ENCODE measurements around the gene SLC25A39.
A peak's percentile ranks its signal among the peaks of the same experiment; 100 is the strongest.

Gene SLC25A39

GRCh38 chr17:44314869-44315661, 9.6 kb downstream of the SLC25A39 start:
- DNase-seq (ENCODE audit: low read depth in 1 of 2, low spot score in 1 of 2): peak in 1 of 2 donors; percentile 30

GRCh38 chr17:44314524-44314868, 10.1 kb downstream of the SLC25A39 start:
- no peak for DNase-seq (ENCODE audit: low read depth in 1 of 2, low spot score in 1 of 2)

GRCh38 chr17:44314031-44314430, 10.6 kb downstream of the SLC25A39 start:
- no peak for DNase-seq (ENCODE audit: low read depth in 1 of 2, low spot score in 1 of 2)

GRCh38 chr17:44312396-44313104, 12.1 kb downstream of the SLC25A39 start:
- DNase-seq (ENCODE audit: low read depth in 1 of 2, low spot score in 1 of 2): no peak

- DNase-seq (ENCODE audit: low read depth in 1 of 2, low spot score in 1 of 2): no peak
These were observed 13.0 kb downstream of the SLC25A39 start for GRCh38 chr17:44311562-44312181.

GRCh38 chr17:44310609-44311376, 13.8 kb downstream of the SLC25A39 start:
- DNase-seq (ENCODE audit: low read depth in 1 of 2, low spot score in 1 of 2): no peak

DNA sequence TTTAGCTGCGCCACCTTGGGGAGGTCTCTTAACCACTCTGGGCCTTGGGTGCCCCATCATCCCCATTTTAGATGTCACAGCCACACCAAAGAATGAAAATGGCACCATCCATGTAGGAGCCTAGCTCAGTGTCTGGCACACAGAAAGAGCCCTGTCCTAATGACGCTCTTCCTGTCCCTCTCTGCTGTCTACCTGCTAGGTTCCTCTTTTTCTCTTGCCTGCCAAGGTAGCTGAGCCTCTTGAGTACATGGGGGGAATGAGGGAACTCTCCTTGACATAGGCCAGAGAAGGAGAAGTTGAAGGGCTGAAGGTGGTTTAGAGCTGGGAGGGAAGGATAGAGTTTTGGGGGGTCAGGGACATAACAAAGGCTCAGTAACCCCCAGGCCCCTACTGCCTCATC, 14.4 kb downstream of the SLC25A39 start:
- DNase-seq (ENCODE audit: low read depth in 1 of 2, low spot score in 1 of 2): no peak

DNA sequence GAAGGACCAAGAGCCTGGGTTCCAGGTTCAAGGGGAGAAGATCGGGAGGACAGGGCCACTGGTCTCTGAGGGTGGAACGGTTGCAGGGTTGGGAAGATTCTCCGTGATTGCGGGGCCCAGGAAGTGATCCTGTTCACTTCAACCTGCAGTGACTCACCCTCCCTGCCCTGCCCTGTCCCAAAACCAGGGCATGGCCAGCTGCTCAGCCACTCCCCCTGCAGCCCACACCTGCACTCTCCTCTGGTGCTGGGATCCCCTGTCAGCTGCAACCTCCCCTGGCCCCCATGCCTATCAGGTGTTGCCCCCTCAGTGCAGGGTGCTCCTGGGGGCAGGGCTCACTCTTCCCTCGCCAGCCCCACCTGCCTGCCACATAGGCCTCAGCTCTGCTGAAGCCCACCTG, 15.2 kb downstream of the SLC25A39 start:
- no peak for DNase-seq (ENCODE audit: low read depth in 1 of 2, low spot score in 1 of 2)

GRCh38 chr17:44308865-44309264, 15.8 kb downstream of the SLC25A39 start:
- no peak for DNase-seq (ENCODE audit: low read depth in 1 of 2, low spot score in 1 of 2)

GRCh38 chr17:44308320-44308818, 16.3 kb downstream of the SLC25A39 start, which contains the start of gene RUNDC3A:
Gene RUNDC3A, plus strand, starts transcription at chr17:44308601. Its CDS starts 232 bp downstream, at chr17:44308833.
- peak; percentile 74 to 83 for DNase-seq (ENCODE audit: low read depth in 1 of 2, low spot score in 1 of 2)

DNA sequence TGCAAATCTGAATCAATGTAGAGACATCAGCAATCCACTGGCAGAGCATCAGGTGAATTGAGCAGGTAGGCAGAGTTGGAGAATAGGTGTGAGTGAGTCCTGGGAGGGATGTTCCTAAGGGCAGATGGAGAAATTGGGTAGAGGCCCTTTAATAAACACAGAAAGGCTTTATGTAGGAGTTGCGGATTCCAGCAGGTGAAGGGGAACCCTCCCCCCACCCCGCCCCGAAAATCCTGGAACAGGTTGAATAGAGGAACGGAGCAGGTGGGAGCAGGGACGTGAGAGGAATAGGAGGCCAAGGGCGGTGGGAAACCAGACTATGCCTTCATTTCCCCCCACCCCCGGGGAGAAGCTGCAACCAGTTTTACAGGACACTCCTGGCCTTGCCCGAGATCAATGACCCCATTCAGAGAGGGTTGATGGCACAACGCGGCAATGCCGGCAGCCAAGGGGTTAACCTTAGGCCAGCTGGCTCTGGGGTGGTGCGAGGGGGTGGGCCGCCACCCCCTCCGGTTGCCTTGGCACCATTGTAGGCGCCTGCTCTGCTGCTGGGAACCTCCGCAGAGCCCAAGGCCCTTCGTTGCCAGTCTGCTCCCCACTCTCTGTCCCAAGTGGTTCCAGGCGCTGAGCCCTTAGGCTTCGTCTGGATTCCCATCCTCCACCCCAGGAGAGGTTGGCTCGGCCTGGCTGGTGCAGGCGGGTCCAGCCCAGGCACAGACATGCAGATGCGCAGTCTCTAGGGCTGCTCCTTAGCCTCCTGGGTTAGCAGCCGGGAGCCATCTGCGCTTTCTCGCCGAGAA, 17.0 kb downstream of the SLC25A39 start:
- DNase-seq (ENCODE audit: low read depth in 1 of 2, low spot score in 1 of 2): no peak

DNA sequence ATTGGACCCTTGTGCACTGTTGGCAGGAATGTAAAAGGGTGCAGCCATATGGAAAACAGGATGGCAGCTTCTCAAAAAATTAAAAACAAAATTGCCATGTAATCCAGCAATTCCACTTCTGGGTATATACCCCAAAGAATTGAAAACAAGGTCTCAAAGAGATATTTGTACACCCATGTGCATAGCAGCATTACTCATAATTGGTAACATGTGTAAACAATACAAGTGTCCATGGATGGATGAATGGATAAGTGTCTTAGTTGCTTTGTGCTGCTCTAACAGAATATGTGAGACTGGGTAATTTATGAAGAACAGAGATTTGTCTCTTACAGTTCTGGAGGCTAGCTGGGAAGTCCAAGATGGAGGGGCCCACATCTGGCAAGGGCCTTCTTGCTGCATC, 20.0 kb downstream of the SLC25A39 start:
- DNase-seq (ENCODE audit: low read depth in 1 of 2, low spot score in 1 of 2): no peak

DNA sequence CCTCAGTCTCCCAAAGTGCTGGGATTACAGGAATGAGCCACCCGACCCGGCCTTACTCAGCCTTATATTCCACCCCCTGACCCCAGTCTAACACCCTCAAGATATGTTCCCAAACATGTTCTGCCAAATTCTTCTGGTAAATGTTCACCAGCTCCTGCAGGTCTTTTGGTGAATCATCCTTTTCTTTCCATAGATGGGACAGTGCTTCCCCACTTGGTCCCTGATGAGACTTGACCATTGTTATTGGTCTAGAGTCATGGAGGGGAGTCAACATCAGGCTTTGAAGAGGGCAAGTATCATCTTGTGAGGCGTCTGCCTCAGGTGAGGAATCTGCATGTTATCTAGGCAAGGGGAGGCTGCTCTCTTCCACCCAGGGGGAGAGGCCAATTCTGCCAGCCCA, 26.6 kb downstream of the SLC25A39 start:
- no peak for DNase-seq (ENCODE audit: low read depth in 1 of 2, low spot score in 1 of 2)

DNA sequence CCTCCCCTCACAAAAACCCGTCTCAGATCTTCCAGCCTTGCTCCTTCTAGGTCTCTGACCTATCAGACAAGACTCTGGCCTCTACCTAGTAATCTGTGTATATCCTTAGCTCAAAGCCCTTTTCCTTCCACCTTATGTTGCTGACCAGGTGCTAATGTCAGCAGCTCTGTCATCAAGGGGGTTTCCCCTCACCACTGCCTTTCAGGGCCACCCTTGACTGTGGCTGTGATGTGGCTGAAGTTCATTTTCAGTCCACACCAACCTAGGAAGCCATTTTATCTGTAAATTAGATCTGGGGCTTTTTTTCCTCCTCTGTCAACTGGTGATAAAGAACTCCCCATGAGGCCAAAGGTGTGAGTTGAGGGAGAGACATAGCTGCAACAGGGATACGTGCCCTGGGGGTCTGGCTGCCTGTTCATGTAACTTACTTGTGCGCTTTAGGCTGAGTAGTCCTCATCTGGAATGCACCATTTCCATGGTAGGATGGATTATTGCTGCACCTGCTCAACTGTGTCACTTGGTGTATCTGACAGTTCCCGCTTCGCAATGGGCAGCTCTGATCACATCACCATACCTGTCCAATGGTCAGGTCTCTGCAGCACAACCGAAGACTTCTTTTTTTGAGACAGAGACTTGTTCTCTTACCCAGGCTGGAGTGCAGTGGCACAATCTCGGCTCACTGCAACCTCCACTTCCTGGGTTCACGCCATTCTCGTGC, 31.0 kb downstream of the SLC25A39 start:
- DNase-seq (ENCODE audit: low read depth in 1 of 2, low spot score in 1 of 2): no peak

- no peak for DNase-seq (ENCODE audit: low read depth in 1 of 2, low spot score in 1 of 2)
These were observed 37.0 kb downstream of the SLC25A39 start for GRCh38 chr17:44287651-44288050.

DNA sequence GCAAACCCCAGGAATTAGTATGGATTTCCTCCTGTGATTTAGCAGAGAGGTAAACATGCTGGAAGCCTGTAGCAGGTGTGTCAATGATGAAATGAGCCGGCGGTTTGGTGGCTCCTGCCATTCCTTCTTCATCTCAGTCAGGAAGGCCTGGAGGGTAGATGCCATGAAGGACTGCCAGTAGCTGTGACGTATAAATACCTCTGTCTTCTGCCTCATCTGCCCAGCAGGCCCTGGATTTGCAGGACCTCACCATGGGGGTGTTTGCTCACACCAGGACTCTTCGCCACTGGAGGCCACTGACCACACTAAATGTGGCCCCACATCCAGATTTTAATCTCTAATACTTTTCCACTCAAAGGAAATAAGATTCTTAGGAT, 40.6 kb downstream of the SLC25A39 start:
- no peak for DNase-seq (ENCODE audit: low read depth in 1 of 2, low spot score in 1 of 2)

GRCh38 chr17:44283344-44284023, 41.1 kb downstream of the SLC25A39 start:
- no peak for DNase-seq (ENCODE audit: low read depth in 1 of 2, low spot score in 1 of 2)

- no peak for DNase-seq (ENCODE audit: low read depth in 1 of 2, low spot score in 1 of 2)
These were observed 42.4 kb downstream of the SLC25A39 start for GRCh38 chr17:44282264-44282663.

DNA sequence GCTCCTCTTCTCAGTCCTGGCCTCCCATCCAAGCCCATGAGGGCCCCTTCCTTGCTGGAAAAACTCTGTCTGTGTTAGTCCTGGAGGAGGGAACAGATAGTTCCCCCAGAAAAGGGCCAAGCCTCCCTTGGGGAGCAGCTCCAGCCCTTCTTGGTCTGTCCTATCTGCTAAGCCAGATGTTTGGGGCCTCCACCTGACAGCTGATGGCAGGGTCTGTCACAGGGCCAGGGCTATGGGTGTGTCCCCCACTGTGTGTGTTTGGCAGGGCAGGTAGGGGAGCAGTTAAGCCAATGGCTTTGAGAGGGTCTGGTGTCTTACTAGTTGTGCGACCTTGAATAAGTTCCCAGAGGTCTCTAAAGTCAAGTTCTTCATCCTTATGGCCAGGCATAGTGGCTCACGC, 43.1 kb downstream of the SLC25A39 start:
- no peak for DNase-seq (ENCODE audit: low read depth in 1 of 2, low spot score in 1 of 2)
